GM19035 (cell line): ENCODE results near the gene CXCL10.
"Not testable (repeated sequence)": the region's sequence is repeated elsewhere in the genome, so short reads cannot be mapped to it uniquely, and the experiment has no call there.

ENCODE experiments used
- ATAC-seq: cut with Tn5 transposase; IDR thresholded peaks from one replicate; pipeline ENCODE4 v1.9.1; 2021; ENCODE audit not compliant: unreplicated experiment

Gene CXCL10

DNA sequence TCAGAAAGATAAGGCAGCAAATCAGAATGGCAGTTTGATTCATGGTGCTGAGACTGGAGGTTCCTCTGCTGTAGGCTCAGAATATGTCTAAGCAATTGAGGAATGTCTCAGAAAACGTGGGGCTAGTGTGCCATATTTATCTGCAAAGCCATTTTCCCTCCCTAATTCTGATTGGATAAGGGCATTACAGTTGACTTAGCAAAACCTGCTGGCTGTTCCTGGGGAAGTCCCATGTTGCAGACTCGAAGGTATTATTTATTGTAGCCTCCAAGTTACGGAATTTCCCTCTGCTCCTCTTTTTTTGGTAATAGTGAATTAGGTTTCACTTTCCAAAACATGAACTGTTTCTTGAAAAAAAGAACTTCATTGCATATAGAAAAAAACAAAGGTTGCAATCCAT is at the start of gene CXCL10:
TSS of gene CXCL10 (minus strand) at position 109 of the 400 bp plus-strand sequence. CDS start at position 43, 66 bp downstream.
- ATAC-seq, result no peak

- ATAC-seq, result no peak
Observed at GRCh38 chr4:76072760-76073159, 49.5 kb upstream of the CXCL10 start.

- no peak for ATAC-seq
Observed at GRCh38 chr4:76067652-76068286, 44.5 kb upstream of the CXCL10 start.

- ATAC-seq, result no peak
Observed at GRCh38 chr4:76066546-76066945, 43.2 kb upstream of the CXCL10 start.

GRCh38 chr4:76061982-76062381 is 38.7 kb upstream of the CXCL10 start:
- ATAC-seq, result peak; percentile 67

DNA sequence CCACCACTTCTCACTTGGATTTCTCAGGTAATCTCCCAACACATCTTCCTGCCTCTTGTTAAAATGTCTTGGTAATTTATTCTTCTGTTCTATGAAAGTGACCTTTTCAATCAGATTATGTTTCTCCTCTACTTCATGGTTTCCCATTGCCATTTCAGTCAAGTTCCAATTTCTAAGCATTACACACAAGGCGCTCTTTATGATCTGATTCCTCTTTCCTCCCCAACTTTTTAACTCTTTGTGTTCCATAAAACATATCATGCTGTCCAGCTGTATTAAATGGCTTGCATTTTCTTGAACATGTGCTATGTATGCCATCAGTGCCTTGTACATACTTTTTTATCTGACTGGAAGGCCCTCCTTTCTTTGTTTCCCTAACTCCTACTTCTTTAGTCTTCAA is 38.1 kb upstream of the CXCL10 start:
- ATAC-seq, result no peak

- ATAC-seq, result no peak
Observed at GRCh38 chr4:76060506-76060905, 37.2 kb upstream of the CXCL10 start.

GRCh38 chr4:76059750-76060149 is 36.5 kb upstream of the CXCL10 start:
- ATAC-seq, result no peak

GRCh38 chr4:76058888-76059426 is 35.7 kb upstream of the CXCL10 start:
- ATAC-seq, result no peak

GRCh38 chr4:76058302-76058701 is 35.0 kb upstream of the CXCL10 start:
- peak; percentile 41 for ATAC-seq

GRCh38 chr4:76055421-76055820 is 32.1 kb upstream of the CXCL10 start:
- ATAC-seq, result no peak

- peak; percentile 97 for ATAC-seq
Observed at GRCh38 chr4:76055016-76055415, 31.7 kb upstream of the CXCL10 start.

DNA sequence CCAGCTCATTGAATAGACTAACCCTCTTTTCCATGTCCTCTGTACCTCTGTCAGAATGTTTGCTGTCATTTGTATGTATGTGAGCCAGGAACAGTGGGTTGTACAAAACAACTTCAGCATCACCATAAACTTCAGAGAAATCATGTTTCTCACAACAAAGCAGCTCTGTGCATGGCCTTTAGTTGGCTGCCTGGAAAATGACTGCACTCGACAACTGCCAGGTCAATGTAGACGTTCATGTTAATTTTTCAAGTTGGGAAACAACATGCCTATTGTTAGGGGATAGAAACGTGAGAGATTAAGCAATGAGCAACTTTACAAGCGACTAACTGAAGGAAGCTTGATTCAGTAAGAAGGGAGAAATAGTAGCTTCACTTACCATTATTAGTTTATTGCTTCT is 30.4 kb upstream of the CXCL10 start:
- no peak for ATAC-seq

- ATAC-seq, result not testable (repeated sequence)
Observed at GRCh38 chr4:76050560-76051050, 27.3 kb upstream of the CXCL10 start.

GRCh38 chr4:76049860-76050416 is 26.6 kb upstream of the CXCL10 start:
- not testable (repeated sequence) for ATAC-seq

DNA sequence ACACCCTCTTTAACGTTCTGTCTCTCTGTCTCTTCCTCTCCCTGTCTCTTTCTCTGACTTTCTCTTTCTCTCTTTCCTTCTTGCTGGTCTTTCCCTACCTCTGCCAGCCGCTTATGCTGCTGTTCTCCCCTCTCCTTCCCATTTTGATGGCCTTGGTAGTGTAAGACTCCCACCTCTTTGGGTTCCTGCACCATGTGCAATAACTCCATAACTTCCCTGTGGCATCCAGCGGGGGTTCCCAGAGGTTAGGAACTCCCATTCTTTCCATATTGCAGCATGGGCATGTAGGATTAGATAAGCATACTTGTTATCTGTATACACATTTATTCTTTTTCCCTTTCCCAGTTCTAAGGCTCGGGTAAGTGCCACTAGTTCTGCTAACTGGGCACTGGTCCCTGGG is 21.4 kb upstream of the CXCL10 start:
- not testable (repeated sequence) for ATAC-seq

DNA sequence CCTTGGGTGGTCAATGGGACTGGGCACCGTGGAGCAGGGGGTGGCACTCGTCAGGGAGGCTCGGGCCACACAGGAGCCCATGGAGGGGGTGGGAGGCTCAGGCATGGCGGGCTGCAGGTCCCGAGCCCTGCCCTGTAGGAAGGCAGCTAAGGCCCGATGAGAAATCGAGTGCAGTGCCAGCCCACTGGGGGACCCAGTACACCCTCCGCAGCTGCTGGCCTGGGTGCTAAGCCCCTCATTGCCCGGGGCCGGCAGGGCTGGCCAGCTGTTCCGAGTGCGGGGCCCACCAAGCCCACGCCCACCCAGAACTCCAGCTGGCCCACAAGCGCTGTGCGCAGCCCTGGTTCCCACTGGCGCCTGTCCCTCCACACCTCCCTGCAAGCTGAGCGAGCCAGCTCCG is 20.0 kb upstream of the CXCL10 start:
- ATAC-seq, result not testable (repeated sequence)

DNA sequence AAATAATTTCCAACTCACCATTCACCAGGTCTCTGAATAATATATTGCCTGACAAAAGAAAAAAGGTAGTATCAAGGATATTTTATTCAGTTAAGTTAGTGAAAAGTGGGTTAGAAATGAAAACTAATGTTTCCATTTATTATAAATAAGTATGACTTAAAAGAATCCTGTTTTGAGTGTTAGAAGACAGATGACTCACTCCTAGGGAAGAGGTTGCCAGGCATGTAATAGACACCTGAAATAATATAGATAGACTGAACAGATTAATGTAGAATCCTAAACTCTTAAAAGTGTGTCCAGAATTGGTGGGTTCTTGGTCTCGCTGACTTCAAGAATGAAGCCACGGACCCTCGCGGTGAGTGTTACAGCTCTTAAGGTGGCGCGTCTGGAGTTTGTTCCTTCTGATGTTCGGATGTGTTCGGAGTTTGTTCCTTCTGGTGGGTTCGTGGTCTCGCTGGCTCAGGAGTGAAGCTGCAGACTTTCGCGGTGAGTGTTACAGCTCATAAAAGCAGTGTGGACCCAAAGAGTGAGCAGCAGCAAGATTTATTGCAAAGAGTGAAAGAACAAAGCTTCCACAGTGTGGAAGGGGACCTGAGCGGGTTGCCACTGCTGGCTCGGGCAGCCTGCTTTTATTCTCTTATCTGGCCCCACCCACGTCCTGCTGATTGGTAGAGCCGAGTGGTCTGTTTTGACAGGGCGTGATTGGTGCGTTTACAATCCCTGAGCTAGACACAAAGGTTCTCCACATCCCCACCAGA is 19.1 kb upstream of the CXCL10 start:
- not testable (repeated sequence) for ATAC-seq

- no peak for ATAC-seq
Observed at GRCh38 chr4:76036855-76037254, 13.6 kb upstream of the CXCL10 start.

DNA sequence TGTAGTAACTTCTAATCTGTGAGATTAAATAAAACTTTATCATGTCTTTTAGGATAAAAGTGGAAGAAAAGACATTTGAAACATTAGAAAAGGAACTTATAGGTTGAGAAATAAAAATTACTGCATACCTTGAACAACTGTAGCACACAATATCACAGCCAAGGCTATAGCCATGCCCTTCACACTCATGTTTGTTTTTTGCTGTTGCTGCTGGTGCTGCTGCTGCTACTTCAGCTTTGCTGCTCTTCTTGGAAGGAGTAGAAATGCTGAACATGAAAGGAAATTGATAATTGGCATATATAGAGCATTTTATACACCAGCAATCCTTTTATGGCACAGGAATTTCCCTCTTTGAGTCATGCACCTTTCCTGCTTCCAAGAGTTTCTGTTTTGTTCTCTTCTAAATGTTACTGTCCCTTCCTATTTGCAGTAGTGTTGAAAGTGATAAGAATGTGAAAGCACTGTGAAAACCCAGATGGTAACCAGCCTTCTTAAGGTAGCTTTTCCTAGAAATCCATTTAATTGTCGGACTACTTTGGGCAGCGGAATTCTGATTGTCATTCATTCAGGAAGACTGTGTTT is 12.6 kb upstream of the CXCL10 start, which contains the start of gene CXCL11:
TSS of gene CXCL11 (minus strand) at position 272 of the 582 bp plus-strand sequence. CDS start at position 189, 83 bp downstream.
- no peak for ATAC-seq

- no peak for ATAC-seq
Observed at GRCh38 chr4:76035141-76035540, 11.8 kb upstream of the CXCL10 start.
